HG03175 (cell line): ENCODE data around the gene GCLM.

Source experiments
- ATAC-seq: cut with Tn5 transposase; IDR thresholded peaks from one replicate; pipeline ENCODE4 v1.9.1; 2021; ENCODE audit warnings: mild to moderate bottlenecking, moderate library complexity; ENCODE audit not compliant: unreplicated experiment

Gene GCLM

DNA sequence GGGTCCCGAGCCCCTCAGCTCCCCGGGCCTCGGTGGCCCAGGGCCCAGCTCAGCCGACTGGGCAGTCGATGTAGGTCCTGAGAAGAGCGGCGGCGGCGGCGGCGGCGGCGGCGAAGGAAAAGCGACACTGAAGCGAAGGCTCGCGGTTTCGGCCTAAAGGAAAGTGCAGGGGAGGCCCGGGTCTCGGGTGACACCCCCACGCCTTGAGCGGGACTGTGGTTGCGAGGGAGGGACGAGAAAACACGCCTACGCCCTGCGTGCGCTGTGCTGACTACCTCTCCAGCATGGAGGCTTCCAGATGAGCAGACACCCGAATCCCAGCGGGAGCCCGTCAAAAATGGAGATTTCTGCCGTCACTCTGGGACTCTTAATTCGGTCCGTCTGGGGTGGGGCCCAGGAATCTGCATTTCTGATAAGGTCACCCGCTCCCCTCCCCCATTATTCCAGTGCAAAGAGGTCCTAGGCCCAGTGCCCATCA, 61.4 kb downstream of the GCLM start:
- peak; percentile 26 for ATAC-seq

GRCh38 chr1:93846992-93847810, 62.0 kb downstream of the GCLM start:
- peak; percentile 66 for ATAC-seq

GRCh38 chr1:93846206-93846991, 62.8 kb downstream of the GCLM start:
- peak; percentile 63 for ATAC-seq

DNA sequence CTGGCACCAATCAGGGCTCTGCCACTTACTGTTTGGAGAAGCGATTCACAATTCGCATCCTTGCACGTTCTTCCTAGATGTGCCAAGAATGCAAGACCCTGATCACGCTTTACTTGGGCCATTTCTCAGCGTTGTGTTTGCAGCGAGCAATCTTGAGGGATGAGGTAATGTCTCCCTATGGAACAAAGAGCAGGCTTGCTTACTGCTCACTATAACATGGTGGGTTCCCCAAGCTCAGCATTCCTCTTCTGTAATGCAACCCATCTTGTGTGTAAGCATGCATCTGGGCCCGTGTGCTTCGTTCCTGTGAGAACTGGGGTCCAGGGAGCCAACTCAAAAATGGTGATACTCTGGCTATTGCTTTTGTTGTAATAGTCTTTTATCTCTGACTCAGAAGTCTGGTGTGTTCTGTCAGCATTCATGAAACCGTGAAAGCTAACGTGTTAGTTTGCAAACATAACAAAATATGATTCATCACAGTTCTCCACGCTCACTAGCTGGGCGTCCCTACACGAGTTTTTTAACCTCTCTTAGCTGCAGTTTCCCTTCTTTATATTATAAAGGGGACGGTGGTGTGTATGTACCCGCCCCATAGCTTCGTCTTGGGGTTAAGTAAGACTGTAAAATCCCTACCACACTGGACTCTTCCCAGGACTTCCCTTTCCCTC, 63.6 kb downstream of the GCLM start:
- ATAC-seq: peak; percentile 5

GRCh38 chr1:93844262-93845045, 64.8 kb downstream of the GCLM start:
- no peak for ATAC-seq

GRCh38 chr1:93842750-93843500, 66.3 kb downstream of the GCLM start:
- no peak for ATAC-seq

DNA sequence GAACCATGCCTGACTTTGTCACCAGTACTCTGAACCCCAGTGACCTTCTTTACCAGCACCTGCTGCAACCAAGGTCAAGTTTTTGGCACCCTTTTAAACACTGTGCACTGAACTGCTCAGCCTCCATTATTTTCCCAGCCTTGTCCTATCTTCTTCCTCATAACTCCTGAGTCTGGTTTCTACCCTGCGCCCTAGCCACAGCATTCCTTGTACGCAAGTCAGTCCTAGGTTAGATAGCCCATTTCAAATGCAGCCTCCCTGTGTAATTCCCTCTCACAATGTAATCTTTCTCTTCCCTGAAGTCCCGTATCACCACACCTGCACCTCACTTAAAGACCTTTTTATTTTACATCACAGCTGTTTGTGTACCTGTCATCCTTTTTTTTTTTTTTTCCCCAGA, 67.5 kb downstream of the GCLM start:
- ATAC-seq: no peak

DNA sequence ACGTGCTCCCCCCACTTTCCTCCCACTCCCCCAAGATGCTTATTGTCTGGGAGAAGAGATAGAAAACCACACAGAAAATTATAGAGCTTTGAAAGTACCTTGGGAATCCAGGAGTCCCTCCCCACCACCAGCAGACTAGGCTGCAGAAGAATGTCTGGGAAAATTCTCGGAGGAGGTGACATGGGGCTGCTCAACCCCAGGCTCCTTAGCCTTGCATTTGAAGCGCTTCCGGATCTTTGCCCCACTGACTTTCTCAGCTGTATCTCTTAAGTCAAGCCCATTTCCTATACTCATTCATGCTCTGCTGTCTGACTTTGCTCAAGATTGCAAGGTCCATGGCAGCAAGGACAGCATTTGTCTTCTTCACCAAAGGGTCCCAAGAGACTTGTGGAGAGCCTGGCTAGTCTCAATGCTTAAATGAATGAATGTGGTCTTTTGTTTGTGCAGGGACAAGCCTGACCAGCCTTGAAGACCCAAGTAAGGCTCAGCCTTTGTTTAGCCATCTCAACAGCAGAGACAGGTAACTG, 68.2 kb downstream of the GCLM start:
- no peak for ATAC-seq

GRCh38 chr1:93839753-93840152, 69.5 kb downstream of the GCLM start:
- ATAC-seq: no peak

DNA sequence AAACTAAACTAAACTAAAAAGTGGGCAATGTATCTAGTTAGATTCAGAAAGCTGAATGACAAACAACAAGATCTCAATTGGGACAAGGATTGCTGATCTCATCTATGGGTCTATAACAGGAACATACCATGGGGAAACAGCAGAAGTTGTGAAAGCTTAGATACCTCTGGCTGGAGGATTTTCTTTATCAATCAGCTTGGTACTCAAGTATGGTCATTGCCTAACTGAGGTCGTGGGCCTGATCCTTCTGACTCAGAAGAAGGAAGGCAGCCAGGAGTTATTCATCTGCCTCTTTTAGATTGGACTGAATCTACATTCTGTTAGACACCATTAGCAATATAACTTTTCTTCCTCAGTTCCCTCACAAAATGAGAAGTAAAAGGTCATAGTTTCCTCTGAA, 69.9 kb downstream of the GCLM start:
- no peak for ATAC-seq

- no peak for ATAC-seq
Observed at GRCh38 chr1:93837961-93838360, 71.3 kb downstream of the GCLM start.
